GM18520 (cell line): ENCODE measurements around the gene UFM1.
"Not testable (repeated sequence)": the region's sequence is repeated elsewhere in the genome, so short reads cannot be mapped to it uniquely, and the experiment has no call there.

Experiments used
- ATAC-seq: cut with Tn5 transposase; IDR thresholded peaks from one replicate; pipeline ENCODE4 v1.9.1; 2021; ENCODE audit not compliant: unreplicated experiment

The UFM1 gene

GRCh38 chr13:38349390-38350113 is at the start of gene UFM1:
Gene UFM1, plus strand, starts transcription at chr13:38349851. Its CDS starts 69 bp downstream, at chr13:38349920.
- peak; percentile 88 for ATAC-seq

GRCh38 chr13:38301236-38301635 is 48.4 kb upstream of the UFM1 start:
- no peak for ATAC-seq

- ATAC-seq = no peak
Measured at GRCh38 chr13:38303816-38304320, 45.8 kb upstream of the UFM1 start.

GRCh38 chr13:38308736-38309135 is 40.9 kb upstream of the UFM1 start:
- no peak for ATAC-seq

- ATAC-seq = no peak
Measured at GRCh38 chr13:38309397-38309796, 40.3 kb upstream of the UFM1 start.

- ATAC-seq = not testable (repeated sequence)
Measured at GRCh38 chr13:38311175-38311574, 38.5 kb upstream of the UFM1 start.

- no peak for ATAC-seq
Measured at GRCh38 chr13:38316129-38316528, 33.5 kb upstream of the UFM1 start.

- no peak for ATAC-seq
Measured at GRCh38 chr13:38321654-38322053, 28.0 kb upstream of the UFM1 start.

GRCh38 chr13:38325426-38325825 is 24.2 kb upstream of the UFM1 start:
- no peak for ATAC-seq

GRCh38 chr13:38328699-38329098 is 21.0 kb upstream of the UFM1 start:
- ATAC-seq = peak; percentile 35

- ATAC-seq = no peak
Measured at GRCh38 chr13:38334845-38335244, 14.8 kb upstream of the UFM1 start.

GRCh38 chr13:38338089-38338488 is 11.6 kb upstream of the UFM1 start:
- ATAC-seq = no peak

- no peak for ATAC-seq
Measured at GRCh38 chr13:38340624-38341023, 9.0 kb upstream of the UFM1 start.

GRCh38 chr13:38341149-38341692 is 8.4 kb upstream of the UFM1 start:
- no peak for ATAC-seq

GRCh38 chr13:38346764-38347163 is 2.9 kb upstream of the UFM1 start:
- ATAC-seq = no peak

GRCh38 chr13:38348861-38349389 is 726 bp upstream of the UFM1 start:
- ATAC-seq = peak; percentile 3

- peak; percentile 4 for ATAC-seq
Measured at GRCh38 chr13:38350114-38350617, 515 bp downstream of the UFM1 start.

GRCh38 chr13:38355595-38356119 is 6.0 kb downstream of the UFM1 start:
- no peak for ATAC-seq

GRCh38 chr13:38358684-38359083 is 9.0 kb downstream of the UFM1 start:
- no peak for ATAC-seq

GRCh38 chr13:38361542-38362262 is 12.1 kb downstream of the UFM1 start:
- ATAC-seq = no peak

- ATAC-seq = no peak
Measured at GRCh38 chr13:38363219-38363618, 13.6 kb downstream of the UFM1 start.
